Stimulated activated CD4-positive, alpha-beta T cell treated with anti-CD3 and anti-CD28 coated beads, Interleukin-1b, Interleukin-23, amount 100 ng/mL, for 4 hours (primary cell): ENCODE results near the gene LMO3.

Source experiments
- DNase-seq, 2 donors: peaks; one replicate each; pipeline ENCODE4 v3.0.0-alpha.2; 2020; ENCODE audit warnings: low read depth in 2 of 2

LMO3 gene

DNA sequence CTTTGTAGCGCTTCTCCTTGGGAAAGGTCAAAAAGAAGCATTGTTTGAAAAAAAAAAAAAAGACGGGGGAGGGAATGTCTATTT, at the start of gene LMO3:
Gene LMO3 (minus strand): TSS at position 46 of the 84 bp plus-strand sequence. CDS start 5,302 bp downstream, outside the sequence.
- DNase-seq, result no peak

DNA sequence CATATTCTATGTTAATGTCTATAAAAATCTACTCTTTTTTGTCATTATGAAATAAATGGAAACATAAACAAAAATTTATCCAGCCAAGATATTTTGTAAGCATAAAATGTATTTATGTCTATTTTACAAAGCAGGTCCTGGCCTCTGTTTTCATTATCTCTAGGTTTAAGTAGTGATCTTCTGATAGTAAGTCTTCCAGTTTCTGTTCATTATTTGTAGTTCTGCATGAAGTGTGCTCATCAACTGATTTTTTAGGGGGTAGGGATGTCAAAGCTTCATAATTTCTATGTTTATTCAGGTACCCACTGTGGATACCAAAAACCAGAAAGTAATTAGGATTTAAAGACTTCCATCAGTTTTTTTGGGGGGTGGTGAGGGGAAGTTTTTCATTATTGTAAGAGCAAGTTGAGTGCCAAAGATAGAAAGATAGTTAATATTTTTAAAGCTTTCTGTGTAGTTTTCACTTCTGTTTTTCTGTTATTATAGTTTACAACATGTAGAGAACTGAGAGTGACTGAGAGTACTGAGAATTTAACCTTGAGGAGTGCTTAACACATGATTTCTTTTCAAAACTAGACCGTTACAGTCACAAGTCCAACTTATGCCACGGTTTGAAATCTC, 30.6 kb upstream of the LMO3 start:
- DNase-seq, result no peak

GRCh38 chr12:16634786-16635185, 28.8 kb upstream of the LMO3 start:
- DNase-seq, result no peak

DNA sequence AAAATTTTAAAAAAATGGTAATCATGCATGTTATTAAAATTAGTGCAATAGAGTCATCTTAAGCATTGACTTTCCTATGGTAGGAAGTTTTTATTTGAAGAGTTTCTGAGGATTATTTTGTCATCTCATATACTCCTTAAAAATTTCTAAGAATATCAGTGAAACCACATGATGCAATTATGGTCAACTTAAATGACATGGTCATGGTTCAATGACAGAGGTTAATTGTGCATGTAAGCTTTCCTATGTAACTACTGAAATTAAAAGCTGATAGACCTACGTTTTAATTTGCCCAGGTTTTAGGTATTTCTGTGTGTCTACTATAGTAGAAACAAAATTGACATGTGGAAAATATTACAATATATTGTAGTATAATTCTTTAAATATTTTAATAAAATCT, 21.0 kb upstream of the LMO3 start:
- DNase-seq, result no peak

GRCh38 chr12:16622338-16622737, 16.4 kb upstream of the LMO3 start:
- DNase-seq, result no peak

DNA sequence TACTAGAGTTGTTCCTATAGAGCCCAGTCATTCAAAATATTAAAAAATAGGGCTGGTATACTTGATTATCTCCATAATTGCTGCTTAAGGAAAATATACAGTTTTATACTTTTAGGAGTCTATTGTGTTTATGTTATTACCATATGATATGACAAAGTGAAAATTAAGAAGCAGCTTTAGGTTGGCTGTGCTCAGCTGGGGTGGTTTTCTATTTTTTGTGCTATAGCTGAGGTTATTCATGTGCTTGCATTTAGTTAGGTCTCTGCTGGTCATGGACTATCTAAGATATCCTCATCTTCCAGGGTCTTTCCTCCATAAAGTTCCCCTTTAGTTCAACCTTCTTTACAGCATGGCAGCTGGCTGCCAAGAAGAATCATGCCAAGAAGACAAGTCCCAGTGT, 13.6 kb upstream of the LMO3 start:
- DNase-seq, result no peak

GRCh38 chr12:16618256-16618655, 12.3 kb upstream of the LMO3 start:
- no peak for DNase-seq

GRCh38 chr12:16613199-16613598, 7.2 kb upstream of the LMO3 start:
- no peak for DNase-seq

DNA sequence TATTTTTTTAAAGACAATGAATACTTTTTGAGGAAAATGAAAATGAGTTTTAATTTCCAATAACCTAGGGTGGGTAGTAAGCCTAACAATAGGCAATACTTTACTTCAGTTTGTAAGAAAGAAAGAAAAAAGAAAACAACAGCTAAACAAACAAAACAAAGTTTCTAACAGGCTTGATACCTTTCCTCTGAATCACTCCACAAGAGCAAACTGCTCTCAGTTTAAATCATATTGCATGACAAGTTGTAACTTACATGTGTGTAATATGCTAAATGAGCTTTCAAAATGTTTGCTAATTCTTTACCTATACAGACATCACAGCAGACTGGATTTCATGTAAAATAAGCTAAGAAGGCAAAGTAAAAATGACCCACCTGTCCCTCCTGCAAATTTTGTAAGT, 6.7 kb upstream of the LMO3 start:
- no peak for DNase-seq

DNA sequence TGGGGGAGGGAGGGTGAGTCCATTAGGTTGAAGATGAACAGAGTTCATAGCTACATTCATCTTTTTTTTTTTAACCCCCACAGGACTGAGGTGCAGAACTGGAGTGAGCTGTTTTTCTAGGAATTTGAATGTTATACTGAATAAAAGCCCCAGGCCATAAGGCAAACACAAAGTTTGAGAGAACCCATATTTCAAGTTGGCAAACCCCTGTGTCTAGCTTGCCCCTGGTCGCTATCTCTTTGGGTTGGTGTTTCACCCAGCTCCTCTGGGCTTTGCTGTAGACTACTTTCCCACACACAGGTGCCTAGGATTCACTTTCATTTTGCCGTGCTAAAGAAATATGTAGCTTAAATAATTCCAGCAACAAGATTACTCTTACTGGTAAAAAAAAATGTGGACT, 5.2 kb upstream of the LMO3 start:
- no peak for DNase-seq

DNA sequence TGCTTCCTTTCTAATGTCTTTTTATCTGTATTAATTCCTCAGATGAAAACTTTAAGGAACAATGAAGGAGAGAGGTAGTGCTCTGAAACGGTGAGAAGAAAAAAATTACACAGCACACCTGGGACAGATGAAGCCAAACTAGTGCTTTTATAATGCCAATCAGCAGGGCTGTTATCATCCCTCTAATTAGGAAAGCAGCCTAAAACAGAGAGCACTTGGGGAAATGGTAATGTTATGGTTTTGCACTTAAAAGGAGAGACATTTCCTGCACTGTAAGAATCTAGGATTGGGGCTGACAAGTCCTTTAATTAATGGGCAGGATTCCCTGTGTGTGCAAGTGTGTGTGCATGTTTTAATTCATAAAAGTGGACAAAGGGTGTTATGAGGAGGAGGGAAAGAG, 4.8 kb upstream of the LMO3 start:
- no peak for DNase-seq

- DNase-seq, result no peak
These were observed 4.1 kb upstream of the LMO3 start for GRCh38 chr12:16610001-16610585.

DNA sequence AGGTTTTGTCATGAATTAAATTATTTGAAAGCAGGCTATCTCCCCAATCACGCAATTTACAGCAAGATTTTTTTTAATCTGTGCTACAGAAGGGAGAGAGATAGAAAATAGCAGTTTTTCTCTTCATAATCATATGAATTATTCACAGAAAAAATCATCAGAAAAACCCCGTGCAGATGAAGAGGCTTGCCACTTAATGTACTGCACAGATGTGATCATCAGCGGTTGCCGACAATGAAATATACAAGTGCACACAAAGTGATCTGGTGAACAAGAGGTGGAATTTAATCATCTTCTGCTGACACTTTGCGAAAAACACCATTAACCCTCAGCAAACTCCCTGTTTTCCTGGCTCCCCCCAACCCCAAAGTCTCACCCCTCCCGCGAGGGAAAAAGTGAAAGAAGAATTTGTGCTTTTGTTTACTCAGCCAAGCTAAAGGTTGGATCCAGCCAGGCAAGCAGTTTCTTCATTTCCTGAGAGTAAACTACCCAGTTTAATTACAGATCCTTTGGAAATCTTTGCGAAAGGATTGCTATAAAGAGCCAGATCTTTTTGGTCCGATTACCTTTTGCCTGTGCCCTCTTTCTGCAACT, 3.1 kb upstream of the LMO3 start:
- DNase-seq, result no peak

DNA sequence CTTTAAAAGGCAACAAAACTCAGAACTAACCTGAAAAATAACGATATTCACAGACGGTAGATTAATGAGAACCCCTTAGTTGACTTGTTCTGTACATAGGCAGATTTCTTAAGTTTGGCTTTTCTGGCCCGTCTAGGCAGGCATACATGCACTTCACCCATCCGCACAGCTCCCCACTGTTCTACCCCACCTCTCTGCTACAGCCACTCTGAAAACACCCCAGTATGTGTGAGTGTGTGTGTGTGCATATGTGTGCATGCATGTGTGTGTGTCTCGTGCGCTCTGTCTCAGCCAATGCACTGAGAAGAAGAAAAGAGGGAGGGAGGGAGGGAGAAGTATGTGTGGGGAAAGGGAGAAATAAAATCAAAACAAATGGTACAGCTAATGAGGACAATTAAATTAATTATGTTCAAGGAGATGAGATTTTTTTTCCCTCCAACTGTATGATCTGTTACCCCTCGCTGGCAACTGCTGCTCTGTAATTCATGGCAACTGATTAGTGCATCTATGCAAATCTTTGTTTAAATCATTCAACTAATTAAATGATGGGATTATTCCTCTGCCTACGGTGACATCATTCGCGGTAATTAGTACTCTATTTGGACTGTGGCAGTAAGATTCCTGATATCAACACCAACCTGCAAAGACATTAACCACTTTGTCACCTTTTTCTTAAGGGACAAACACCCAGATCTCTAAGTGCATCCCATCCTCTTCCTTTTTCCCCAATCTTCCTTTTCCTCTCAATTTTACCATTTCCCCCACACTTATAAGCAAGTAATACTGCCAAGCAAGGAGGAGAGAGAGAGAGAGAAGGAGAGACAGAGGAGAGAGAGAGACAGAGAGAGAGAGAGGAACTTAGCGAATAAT, 2.2 kb upstream of the LMO3 start:
- no peak for DNase-seq

DNA sequence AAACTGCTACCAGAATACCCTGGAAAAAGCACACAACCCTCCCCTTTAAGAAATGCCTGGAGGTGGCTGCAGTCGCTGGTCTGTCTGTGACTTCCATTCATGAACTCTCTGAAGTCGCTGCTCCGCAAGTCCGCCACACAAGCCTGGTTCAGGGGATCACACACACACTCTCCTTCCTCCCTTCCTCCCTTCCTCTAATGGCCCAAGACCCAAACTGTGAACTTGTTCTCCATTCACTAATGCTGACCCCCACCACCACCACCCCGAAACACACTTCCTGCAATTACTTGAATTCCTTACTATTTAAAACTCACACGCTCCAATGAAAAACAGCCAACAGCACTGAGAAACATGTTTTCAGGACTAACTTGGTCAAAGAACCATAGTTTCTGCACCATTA, 1.0 kb upstream of the LMO3 start:
- DNase-seq, result no peak

DNA sequence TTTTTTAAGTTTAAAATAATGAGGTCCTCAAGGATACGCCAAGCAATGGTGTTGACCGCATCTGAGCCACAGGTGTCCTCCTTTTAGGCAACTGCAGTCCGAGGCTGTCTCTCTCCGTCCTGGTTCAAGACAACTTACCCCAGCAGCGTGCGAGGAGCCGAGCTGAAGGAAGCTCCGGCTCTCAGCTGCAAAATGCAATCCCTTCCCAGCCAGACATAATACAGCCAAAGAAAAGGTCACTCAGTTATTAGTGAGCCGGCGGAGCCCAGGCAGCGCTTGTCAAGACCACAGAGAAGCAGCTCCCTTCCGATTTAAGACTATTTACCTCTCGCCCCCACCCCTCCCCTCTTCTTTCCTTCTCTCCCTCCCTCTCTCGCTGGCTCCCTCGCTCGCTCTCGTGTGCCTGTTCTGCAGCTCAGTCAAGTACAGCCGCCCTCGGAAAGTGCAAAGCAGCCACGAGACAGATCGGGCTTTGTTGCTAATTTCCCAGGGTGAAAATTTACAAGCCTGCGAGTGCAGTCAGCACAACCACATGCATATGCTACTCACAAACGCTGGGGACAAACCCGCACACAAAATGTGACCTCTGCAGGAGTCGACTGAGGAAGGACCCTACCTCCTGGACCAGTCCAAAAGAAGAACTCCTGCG, 363 bp upstream of the LMO3 start:
- DNase-seq, result no peak

DNA sequence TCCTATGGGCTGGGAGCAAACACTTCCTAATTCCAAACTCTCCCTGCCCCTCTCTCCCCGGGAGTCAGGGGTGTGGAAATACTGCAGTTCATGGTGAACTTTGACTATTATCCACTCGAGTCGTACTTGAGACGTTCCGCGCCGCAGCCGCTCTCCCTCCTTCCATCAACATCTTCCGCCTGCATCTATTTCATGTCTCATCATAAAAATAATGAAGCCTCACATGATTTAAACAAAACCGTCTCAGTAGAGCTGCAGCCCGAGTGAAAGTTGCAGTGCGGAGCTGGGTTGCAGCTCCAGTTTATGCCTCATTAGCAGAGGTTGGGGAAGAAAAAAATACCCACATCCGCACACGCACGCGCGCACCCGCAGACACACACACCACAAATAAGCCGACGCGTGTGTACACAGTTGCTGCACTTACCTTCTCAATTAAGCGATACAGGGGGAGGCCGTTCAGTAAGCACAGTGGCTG, 283 bp downstream of the LMO3 start:
- no peak for DNase-seq

DNA sequence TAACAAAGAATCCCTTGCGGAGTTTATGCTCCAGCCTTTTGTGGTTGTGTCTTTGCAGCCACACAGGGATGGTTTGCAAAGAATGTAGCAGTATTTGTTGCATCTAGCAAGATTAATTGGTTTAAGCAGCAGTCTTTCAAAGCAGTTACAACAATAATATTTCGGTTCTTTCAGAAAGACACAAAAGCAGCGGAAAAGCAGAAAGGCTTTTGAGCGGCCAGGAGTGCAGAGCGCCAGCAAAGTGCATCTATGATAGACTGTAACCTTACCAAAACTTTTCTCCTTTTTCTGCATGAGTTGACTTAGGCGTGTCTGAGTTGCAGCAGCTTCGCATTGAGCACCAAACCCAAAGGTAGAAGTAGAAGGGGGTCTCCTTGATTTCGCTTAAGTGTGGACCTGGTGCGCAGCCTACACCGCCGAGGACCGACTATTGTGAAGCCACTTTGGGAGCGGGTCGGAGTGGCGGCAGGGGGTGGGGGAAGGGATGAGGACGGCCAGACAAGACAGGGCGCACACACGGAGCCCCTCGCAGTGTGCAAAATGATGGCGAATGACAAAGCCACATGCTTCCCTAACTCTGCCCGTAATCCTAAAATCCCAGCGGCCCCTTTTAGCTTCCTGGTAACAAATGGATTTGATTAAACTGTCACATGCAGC, 1.2 kb downstream of the LMO3 start:
- DNase-seq, result no peak

GRCh38 chr12:16603916-16604575, 1.9 kb downstream of the LMO3 start:
- no peak for DNase-seq

- no peak for DNase-seq
These were observed 2.6 kb downstream of the LMO3 start for GRCh38 chr12:16603260-16603915.

- DNase-seq, result no peak
These were observed 3.5 kb downstream of the LMO3 start for GRCh38 chr12:16602412-16602811.
